ENCODE results near the gene LCE6A. TPM values are rescaled to one million over a fixed set of nuclear protein-coding genes. Genes with fewer than 3 reads are reported as not detected.

The LCE6A gene
- total and polyA plus RNA-seq, 9 of the 15 experiments (the other 6 are each of a cell fraction or from before 2014, with no cell fraction given), result not detected

DNA sequence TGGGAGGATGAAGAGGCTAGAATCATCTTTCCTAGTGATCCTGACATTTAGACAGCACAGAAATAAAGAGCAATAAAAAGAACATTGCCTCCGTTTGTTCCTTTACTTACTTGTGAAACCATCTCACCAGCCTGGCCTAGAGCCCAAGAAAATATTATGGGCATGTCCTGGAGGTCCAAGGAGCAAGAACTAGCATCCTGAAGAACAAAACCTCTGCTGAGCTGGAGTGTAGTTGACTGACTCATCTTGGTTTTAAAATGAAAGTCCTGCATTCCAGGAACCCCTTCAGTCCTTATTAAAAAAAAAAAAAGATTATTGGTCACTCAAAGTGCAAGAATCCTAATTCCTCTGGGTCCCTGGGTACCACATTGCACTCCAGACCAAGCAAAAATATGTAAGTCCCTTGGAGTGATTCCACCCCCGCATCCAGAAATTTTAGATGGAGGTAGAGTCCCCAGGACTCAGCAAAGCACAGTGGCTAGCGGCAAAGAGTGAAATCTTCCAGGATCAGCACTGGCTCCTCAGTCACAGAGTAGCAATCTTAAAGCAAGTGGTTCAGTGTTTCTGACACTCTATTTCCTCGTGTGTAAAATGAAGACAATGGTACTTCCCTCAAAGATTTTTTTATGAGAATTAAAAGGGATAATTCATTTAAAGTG, 42.4 kb downstream of the LCE6A start:
- no peaks in the 10 kb centered on the region for H3K9me3 ChIP-seq (replicated peaks; ENCODE audit: control insufficient read depth, insufficient read depth, low read depth, low read length)
- no peak overlapping the region for H3K9ac ChIP-seq (ENCODE audit: insufficient read depth in 1 of 2, low read depth in 2 of 2, low read length in 2 of 2)
- intact Hi-C loops (cut with micrococcal nuclease), result no loop called here
- no peak for TF ChIP-seq ZNF165 (CRISPR knock-in tag; IDR thresholded peaks at IDR 0.05; ENCODE audit: borderline replicate concordance)
- no peak for TF ChIP-seq CBX1 (IDR thresholded peaks at IDR 0.05; ENCODE audit: low read depth)
- TF ChIP-seq SMAD1 (IDR thresholded peaks at IDR 0.05; ENCODE audit: low read depth, low read length, partially characterized antibody), result no peak
- TF ChIP-seq NUFIP1 (IDR thresholded peaks at IDR 0.05; ENCODE audit: partially characterized antibody), result no peak
- TF ChIP-seq ZNF507 (tag; conservative IDR thresholded peaks at IDR 0.05), result no peak
- no peak for TF ChIP-seq TRIM28 (IDR thresholded peaks at IDR 0.05)
- TF ChIP-seq, protein P1, sequence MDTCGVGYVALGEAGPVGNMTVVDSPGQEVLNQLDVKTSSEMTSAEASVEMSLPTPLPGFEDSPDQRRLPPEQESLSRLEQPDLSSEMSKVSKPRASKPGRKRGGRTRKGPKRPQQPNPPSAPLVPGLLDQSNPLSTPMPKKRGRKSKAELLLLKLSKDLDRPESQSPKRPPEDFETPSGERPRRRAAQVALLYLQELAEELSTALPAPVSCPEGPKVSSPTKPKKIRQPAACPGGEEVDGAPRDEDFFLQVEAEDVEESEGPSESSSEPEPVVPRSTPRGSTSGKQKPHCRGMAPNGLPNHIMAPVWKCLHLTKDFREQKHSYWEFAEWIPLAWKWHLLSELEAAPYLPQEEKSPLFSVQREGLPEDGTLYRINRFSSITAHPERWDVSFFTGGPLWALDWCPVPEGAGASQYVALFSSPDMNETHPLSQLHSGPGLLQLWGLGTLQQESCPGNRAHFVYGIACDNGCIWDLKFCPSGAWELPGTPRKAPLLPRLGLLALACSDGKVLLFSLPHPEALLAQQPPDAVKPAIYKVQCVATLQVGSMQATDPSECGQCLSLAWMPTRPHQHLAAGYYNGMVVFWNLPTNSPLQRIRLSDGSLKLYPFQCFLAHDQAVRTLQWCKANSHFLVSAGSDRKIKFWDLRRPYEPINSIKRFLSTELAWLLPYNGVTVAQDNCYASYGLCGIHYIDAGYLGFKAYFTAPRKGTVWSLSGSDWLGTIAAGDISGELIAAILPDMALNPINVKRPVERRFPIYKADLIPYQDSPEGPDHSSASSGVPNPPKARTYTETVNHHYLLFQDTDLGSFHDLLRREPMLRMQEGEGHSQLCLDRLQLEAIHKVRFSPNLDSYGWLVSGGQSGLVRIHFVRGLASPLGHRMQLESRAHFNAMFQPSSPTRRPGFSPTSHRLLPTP (IDR thresholded peaks at IDR 0.05; ENCODE audit: borderline replicate concordance, extremely low read depth, insufficient read length), result no peak
- TF ChIP-seq, protein P2, sequence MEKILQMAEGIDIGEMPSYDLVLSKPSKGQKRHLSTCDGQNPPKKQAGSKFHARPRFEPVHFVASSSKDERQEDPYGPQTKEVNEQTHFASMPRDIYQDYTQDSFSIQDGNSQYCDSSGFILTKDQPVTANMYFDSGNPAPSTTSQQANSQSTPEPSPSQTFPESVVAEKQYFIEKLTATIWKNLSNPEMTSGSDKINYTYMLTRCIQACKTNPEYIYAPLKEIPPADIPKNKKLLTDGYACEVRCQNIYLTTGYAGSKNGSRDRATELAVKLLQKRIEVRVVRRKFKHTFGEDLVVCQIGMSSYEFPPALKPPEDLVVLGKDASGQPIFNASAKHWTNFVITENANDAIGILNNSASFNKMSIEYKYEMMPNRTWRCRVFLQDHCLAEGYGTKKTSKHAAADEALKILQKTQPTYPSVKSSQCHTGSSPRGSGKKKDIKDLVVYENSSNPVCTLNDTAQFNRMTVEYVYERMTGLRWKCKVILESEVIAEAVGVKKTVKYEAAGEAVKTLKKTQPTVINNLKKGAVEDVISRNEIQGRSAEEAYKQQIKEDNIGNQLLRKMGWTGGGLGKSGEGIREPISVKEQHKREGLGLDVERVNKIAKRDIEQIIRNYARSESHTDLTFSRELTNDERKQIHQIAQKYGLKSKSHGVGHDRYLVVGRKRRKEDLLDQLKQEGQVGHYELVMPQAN (IDR thresholded peaks at IDR 0.05; ENCODE audit: borderline replicate concordance), result no peak
- TF ChIP-seq YY1 (IDR thresholded peaks at IDR 0.05; ENCODE audit: borderline replicate concordance in 1 of 3, control insufficient read depth in 1 of 3, extremely low read depth in 1 of 3, insufficient read depth in 3 of 3, insufficient read length in 1 of 3, insufficient replicate concordance in 2 of 3, low read depth in 1 of 3, low read length in 2 of 3), result no peak
- no peak for TF ChIP-seq GATAD2B (IDR thresholded peaks at IDR 0.05; ENCODE audit: borderline replicate concordance)
- no peak for TF ChIP-seq TAF7 (tag; IDR thresholded peaks at IDR 0.05)
- TF ChIP-seq, protein P3, sequence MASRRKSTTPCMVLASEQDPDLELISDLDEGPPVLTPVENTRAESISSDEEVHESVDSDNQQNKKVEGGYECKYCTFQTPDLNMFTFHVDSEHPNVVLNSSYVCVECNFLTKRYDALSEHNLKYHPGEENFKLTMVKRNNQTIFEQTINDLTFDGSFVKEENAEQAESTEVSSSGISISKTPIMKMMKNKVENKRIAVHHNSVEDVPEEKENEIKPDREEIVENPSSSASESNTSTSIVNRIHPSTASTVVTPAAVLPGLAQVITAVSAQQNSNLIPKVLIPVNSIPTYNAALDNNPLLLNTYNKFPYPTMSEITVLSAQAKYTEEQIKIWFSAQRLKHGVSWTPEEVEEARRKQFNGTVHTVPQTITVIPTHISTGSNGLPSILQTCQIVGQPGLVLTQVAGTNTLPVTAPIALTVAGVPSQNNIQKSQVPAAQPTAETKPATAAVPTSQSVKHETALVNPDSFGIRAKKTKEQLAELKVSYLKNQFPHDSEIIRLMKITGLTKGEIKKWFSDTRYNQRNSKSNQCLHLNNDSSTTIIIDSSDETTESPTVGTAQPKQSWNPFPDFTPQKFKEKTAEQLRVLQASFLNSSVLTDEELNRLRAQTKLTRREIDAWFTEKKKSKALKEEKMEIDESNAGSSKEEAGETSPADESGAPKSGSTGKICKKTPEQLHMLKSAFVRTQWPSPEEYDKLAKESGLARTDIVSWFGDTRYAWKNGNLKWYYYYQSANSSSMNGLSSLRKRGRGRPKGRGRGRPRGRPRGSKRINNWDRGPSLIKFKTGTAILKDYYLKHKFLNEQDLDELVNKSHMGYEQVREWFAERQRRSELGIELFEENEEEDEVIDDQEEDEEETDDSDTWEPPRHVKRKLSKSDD (conservative IDR thresholded peaks at IDR 0.05; ENCODE audit: low read length), result no peak
- no peak for TF ChIP-seq ZC3H11A (IDR thresholded peaks at IDR 0.05; ENCODE audit: low read depth, low read length)
- TF ChIP-seq ZFP1 (CRISPR knock-in tag; IDR thresholded peaks at IDR 0.05), result no peak
- no peak for TF ChIP-seq TEAD1 (CRISPR knock-in tag; IDR thresholded peaks at IDR 0.05)
- no peak for DNase-seq (ENCODE audit: extremely low read depth in 1 of 4, low spot score in 3 of 4)
- no peaks in the 10 kb centered on the region for H3K9me1 ChIP-seq (ENCODE audit: control insufficient read depth, insufficient read depth, low read length)
- no TSS peak for BruUV-seq (replicated peaks)
- ChIA-PET POLR2A (no interaction called here), CTCF (ENCODE audit: low intra/inter-chr PET ratio) (no interaction called here)
- no peak for FAIRE-seq
- 0% methylated on average over 4 of the region's 4 CpGs for whole genome bisulfite sequencing (ENCODE audit: insufficient coverage, low coverage, missing lambda C conversion rate)
- no peaks in the 10 kb centered on the region for H3K36me3 ChIP-seq (ENCODE audit: control insufficient read depth, insufficient read depth, low read length)
- H3K79me2 ChIP-seq (ENCODE audit: control insufficient read depth, insufficient read depth, low read length), result no peaks in the 10 kb centered on the region
- no peaks in the 10 kb centered on the region for H3K4me1 ChIP-seq (replicated peaks in 1 of 2; ENCODE audit: control insufficient read depth in 2 of 2, insufficient read depth in 2 of 2, low read length in 2 of 2)
- no peak overlapping the region for H3K4me3 ChIP-seq
- no peak overlapping the region for H3K27ac ChIP-seq (ENCODE audit: extremely low read depth, low read depth, low read length)
- no peak for ATAC-seq
- in situ Hi-C loops (cut with MboI), result no loop called here
- no peaks in the 10 kb centered on the region for H4K20me1 ChIP-seq (replicated peaks; ENCODE audit: control insufficient read depth, insufficient read depth, low read length)
- H3K4me2 ChIP-seq (ENCODE audit: insufficient read depth, low read length), result no peak overlapping the region
- no peak overlapping the region for H2AFZ ChIP-seq (ENCODE audit: low read depth, low read length)
- H3K27me3 ChIP-seq (ENCODE audit: control insufficient read depth in 2 of 2, insufficient read depth in 2 of 2, low read length in 2 of 2), result peaks cover 0 to 16% of the 10 kb centered on the region in 2 experiments; a peak in 1 of 5 replicates
